ENCODE results near the gene PDCD1LG2.
"Not testable (repeated sequence)": the region's sequence is repeated elsewhere in the genome, so short reads cannot be mapped to it uniquely, and the experiment has no call there.

The PDCD1LG2 gene

DNA sequence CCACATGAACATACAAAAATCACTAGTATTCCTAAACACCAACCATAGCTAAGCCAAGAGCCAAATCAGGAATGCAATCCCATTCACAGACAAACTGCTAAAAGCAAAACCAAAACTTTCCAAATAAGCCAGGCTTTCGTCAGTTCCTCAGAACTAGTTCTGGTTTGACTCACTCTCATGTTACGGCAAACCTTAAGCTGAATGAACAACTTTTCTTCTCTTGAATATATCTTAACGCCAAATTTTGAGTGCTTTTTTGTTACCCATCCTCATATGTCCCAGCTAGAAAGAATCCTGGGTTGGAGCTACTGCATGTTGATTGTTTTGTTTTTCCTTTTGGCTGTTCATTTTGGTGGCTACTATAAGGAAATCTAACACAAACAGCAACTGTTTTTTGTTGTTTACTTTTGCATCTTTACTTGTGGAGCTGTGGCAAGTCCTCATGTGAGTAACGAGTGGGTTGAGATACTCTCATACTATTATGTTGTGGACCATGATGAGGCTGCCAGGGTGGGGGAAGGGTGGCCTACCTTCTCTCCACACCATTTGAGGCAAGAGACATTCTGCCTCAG is at the start of gene PDCD1LG2:
PDCD1LG2 (plus strand) TSS at position 172 of the 572 bp plus-strand sequence. CDS start 12,016 bp downstream, outside the sequence.
- Histone ChIP-seq H3K79me2 (ENCODE audit: control insufficient read depth, low read length) (no peaks in the 10 kb centered on the region), H3K27ac (ENCODE audit: low read depth, low read length) (no peak within 1 kb of the TSS), H3K27me3 (ENCODE audit: control insufficient read depth, low read length) (no peaks in the 10 kb centered on the region), H3K36me3 (ENCODE audit: control insufficient read depth, low read length) (no peaks in the 10 kb centered on the region), H4K20me1 (ENCODE audit: control insufficient read depth, insufficient read depth, low read depth, low read length) (no peaks in the 10 kb centered on the region), H3K4me1 (ENCODE audit: control insufficient read depth, low read length) (no peaks in the 10 kb centered on the region), H3K9me3 (ENCODE audit: control insufficient read depth, insufficient read depth, low read length) (no peaks in the 10 kb centered on the region), H3K4me2 (ENCODE audit: low read length) (no peak within 1 kb of the TSS), H3K4me3 (ENCODE audit: low read length) (no peak within 1 kb of the TSS), H3F3A (ENCODE audit: control insufficient read depth, insufficient read depth) (no peaks in the 10 kb centered on the region), H3K9me2 (replicated peaks; ENCODE audit: control insufficient read depth, low read length) (no peaks in the 10 kb centered on the region)
- TF ChIP-seq EZH2phosphoT487 (IDR thresholded peaks at IDR 0.05; ENCODE audit: borderline replicate concordance, low read length) (no peak), CTCF (IDR thresholded peaks at IDR 0.05; ENCODE audit: low read depth, low read length, poor library complexity, severe bottlenecking) (no peak)

DNA sequence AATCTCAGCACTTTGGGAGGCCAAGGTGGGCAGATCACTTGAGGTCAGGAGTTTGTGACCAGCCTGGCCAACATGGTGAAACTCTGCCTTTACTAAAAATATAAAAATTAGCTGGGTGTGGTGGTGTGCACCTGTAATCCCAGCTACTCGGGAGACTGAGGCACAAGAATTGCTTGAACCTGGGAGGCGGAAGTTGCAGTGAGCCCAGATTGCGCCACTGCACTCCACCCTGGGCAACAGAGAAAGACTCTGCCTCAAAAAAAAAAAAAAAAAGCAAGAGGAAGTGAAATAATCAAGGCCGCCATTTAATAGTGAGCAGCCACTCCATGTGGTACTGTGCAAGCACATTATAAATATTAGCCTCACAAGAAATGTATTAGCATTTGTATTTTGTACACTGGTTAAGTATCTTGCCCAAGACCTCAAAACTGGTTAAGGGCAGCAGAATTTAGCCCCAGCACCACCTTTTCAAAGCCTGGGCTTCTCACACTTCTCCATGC is 45.5 kb upstream of the PDCD1LG2 start:
- not testable (repeated sequence) for H3K27ac ChIP-seq (ENCODE audit: low read depth, low read length); H3K9me3 ChIP-seq (ENCODE audit: control insufficient read depth, insufficient read depth, low read length); H4K20me1 ChIP-seq (ENCODE audit: control insufficient read depth, insufficient read depth, low read depth, low read length); H3K36me3 ChIP-seq (ENCODE audit: control insufficient read depth, low read length); H3K4me3 ChIP-seq (ENCODE audit: low read length); H3K4me2 ChIP-seq (ENCODE audit: low read length); H3K9me2 ChIP-seq (replicated peaks; ENCODE audit: control insufficient read depth, low read length); H3K79me2 ChIP-seq (ENCODE audit: control insufficient read depth, low read length); H3F3A ChIP-seq (ENCODE audit: control insufficient read depth, insufficient read depth); H3K27me3 ChIP-seq (ENCODE audit: control insufficient read depth, low read length); H3K4me1 ChIP-seq (ENCODE audit: control insufficient read depth, low read length)

DNA sequence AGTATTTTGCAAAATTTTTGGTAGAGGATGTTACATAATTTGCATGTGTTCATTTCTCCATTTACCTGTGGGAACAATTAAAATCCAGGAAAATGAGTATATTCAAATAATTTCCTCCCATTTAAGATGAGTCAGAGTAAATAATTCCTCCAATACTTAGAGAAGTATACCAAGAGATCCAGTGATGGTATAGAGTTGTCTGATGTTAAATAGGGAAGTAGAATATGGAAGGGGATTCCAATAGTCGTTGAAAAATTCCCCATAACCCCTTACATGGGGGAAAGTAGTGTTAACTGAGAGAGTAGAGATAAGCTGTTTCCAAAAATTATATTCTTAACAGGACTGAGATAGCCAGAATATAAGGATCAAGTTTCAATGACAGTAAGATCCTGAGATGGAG is 44.3 kb upstream of the PDCD1LG2 start:
- H3K4me1 ChIP-seq (ENCODE audit: control insufficient read depth, low read length): peaks cover 4% of the 10 kb centered on the region; the same call in 1 of the 2 replicates
- TF ChIP-seq EZH2phosphoT487 (IDR thresholded peaks at IDR 0.05; ENCODE audit: borderline replicate concordance, low read length) (no peak), CTCF (IDR thresholded peaks at IDR 0.05; ENCODE audit: low read depth, low read length, poor library complexity, severe bottlenecking) (no peak)
- no peak overlapping the region for H3K4me2 ChIP-seq (ENCODE audit: low read length)
- H4K20me1 ChIP-seq (ENCODE audit: control insufficient read depth, insufficient read depth, low read depth, low read length): no peaks in the 10 kb centered on the region
- no peaks in the 10 kb centered on the region for H3F3A ChIP-seq (ENCODE audit: control insufficient read depth, insufficient read depth)
- H3K27me3 ChIP-seq (ENCODE audit: control insufficient read depth, low read length): no peaks in the 10 kb centered on the region
- no peaks in the 10 kb centered on the region for H3K9me2 ChIP-seq (replicated peaks; ENCODE audit: control insufficient read depth, low read length)
- H3K36me3 ChIP-seq (ENCODE audit: control insufficient read depth, low read length): no peaks in the 10 kb centered on the region
- H3K9me3 ChIP-seq (ENCODE audit: control insufficient read depth, insufficient read depth, low read length): no peaks in the 10 kb centered on the region
- H3K79me2 ChIP-seq (ENCODE audit: control insufficient read depth, low read length): no peaks in the 10 kb centered on the region
- H3K4me3 ChIP-seq (ENCODE audit: low read length): no peak overlapping the region
- no peak overlapping the region for H3K27ac ChIP-seq (ENCODE audit: low read depth, low read length)

DNA sequence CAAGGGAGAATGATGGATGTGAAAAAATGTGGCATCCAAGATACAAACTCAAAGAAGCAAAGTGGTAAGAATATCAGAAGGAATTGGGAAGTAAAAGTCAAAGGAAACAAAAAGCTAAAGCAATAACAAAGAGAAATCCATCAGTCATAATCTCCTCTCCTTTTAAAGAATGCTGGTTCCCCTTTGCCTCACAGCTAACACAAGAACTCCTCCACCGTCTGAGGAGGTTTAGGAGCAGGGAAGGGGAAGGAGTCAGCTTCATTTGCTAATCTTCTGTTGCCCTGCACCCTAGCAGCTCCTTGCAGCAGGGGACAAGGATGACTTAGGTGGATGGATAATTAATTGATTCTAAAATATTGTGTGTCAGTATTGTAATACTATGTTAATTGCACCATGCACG is 43.6 kb upstream of the PDCD1LG2 start:
- TF ChIP-seq EZH2phosphoT487 (IDR thresholded peaks at IDR 0.05; ENCODE audit: borderline replicate concordance, low read length) (no peak), CTCF (IDR thresholded peaks at IDR 0.05; ENCODE audit: low read depth, low read length, poor library complexity, severe bottlenecking) (no peak)
- H3K27ac ChIP-seq (ENCODE audit: low read depth, low read length): no peak overlapping the region
- no peaks in the 10 kb centered on the region for H3F3A ChIP-seq (ENCODE audit: control insufficient read depth, insufficient read depth)
- H3K4me3 ChIP-seq (ENCODE audit: low read length): no peak overlapping the region
- no peaks in the 10 kb centered on the region for H3K27me3 ChIP-seq (ENCODE audit: control insufficient read depth, low read length)
- no peaks in the 10 kb centered on the region for H3K9me3 ChIP-seq (ENCODE audit: control insufficient read depth, insufficient read depth, low read length)
- H3K4me2 ChIP-seq (ENCODE audit: low read length): no peak overlapping the region
- H4K20me1 ChIP-seq (ENCODE audit: control insufficient read depth, insufficient read depth, low read depth, low read length): no peaks in the 10 kb centered on the region
- no peaks in the 10 kb centered on the region for H3K9me2 ChIP-seq (replicated peaks; ENCODE audit: control insufficient read depth, low read length)
- no peaks in the 10 kb centered on the region for H3K79me2 ChIP-seq (ENCODE audit: control insufficient read depth, low read length)
- peaks cover 4% of the 10 kb centered on the region; the same call in 1 of the 2 replicates for H3K4me1 ChIP-seq (ENCODE audit: control insufficient read depth, low read length)
- no peaks in the 10 kb centered on the region for H3K36me3 ChIP-seq (ENCODE audit: control insufficient read depth, low read length)
